ENCODE data around the gene U2SURP. TPM values are rescaled to one million over a fixed set of nuclear protein-coding genes. Genes with fewer than 3 reads are reported as not detected.
"Not testable (repeated sequence)": the region's sequence is repeated elsewhere in the genome, so short reads cannot be mapped to it uniquely, and the experiment has no call there.

Gene U2SURP
- total RNA-seq, 2 donors from 2014 or later: 26.3 to 33.7 TPM

DNA sequence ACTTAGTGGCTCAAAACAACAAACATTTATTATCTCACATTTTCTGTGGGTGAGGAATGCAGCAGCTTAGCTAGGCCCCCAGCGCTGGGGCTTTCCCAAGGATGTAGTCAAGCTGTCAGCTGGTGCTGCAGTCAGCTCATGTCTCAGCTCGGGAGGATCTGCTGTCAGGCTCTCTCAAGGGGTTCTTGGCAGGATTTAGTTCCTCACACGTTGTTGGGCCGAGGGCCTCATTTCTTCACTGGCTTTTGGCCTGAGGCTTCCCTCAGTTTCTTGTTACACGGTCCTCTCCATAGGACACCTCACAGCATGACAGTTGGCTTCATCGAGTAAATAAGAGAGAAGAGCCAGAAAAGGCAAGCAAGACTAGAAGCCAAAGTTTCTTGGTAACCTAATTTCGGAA is 13.7 kb upstream of the U2SURP start:
- Histone ChIP-seq H3K36me3 (no peaks in the 10 kb centered on the region), H3K4me1 (peaks cover 0 to 11% of the 10 kb centered on the region in 2 donors), H3K27ac (peak overlapping the region; percentile 36 to 73), H3K9me3 (no peaks in the 10 kb centered on the region), H3K27me3 (no peaks in the 10 kb centered on the region), H3K4me3 (no peak overlapping the region)
- DNase-seq (ENCODE audit: low spot score): no peak
- TF ChIP-seq, protein P1, sequence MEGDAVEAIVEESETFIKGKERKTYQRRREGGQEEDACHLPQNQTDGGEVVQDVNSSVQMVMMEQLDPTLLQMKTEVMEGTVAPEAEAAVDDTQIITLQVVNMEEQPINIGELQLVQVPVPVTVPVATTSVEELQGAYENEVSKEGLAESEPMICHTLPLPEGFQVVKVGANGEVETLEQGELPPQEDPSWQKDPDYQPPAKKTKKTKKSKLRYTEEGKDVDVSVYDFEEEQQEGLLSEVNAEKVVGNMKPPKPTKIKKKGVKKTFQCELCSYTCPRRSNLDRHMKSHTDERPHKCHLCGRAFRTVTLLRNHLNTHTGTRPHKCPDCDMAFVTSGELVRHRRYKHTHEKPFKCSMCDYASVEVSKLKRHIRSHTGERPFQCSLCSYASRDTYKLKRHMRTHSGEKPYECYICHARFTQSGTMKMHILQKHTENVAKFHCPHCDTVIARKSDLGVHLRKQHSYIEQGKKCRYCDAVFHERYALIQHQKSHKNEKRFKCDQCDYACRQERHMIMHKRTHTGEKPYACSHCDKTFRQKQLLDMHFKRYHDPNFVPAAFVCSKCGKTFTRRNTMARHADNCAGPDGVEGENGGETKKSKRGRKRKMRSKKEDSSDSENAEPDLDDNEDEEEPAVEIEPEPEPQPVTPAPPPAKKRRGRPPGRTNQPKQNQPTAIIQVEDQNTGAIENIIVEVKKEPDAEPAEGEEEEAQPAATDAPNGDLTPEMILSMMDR (IDR thresholded peaks at IDR 0.05): no peak

DNA sequence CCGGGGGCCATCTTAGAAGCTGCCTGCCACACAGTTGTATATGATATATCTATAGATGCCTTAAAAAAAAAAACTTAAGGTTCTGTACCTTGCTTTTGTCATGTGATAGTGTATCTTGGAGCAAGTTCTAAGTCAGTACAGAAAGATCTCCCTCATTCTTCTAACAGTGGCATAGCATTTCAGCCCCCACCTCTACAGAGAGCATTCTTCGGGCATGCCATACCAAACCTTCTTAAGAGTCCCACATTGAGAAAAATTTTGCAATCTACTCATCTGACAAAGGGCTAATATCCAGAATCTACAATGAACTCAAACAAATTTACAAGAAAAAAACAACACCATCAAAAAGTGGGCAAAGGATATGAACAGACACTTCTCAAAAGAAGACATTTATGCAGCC is 13.1 kb upstream of the U2SURP start:
- H3K27me3 ChIP-seq; DNase-seq (ENCODE audit: low spot score); H3K9me3 ChIP-seq; H3K4me3 ChIP-seq; H3K36me3 ChIP-seq: not testable (repeated sequence)
- Histone ChIP-seq H3K27ac (peak overlapping the region; percentile 36 to 73), H3K4me1 (peaks cover 0 to 11% of the 10 kb centered on the region in 2 donors)

DNA sequence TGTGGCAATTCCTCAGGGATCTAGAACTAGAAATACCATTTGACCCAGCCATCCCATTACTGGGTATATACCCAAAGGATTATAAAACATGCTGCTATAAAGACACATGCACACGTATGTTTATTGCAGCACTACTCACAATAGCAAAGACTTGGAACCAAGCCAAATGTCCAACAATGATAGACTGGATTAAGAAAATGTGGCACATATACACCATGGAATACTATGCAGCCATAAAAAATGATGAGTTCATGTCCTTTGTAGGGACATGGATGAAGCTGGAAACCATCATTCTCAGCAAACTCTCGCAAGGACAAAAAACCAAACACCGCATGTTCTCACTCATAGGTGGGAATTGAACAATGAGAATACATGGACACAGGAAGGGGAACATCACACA is 12.5 kb upstream of the U2SURP start:
- H3K27me3 ChIP-seq; H3K4me3 ChIP-seq; DNase-seq (ENCODE audit: low spot score); H3K27ac ChIP-seq; H3K9me3 ChIP-seq; H3K36me3 ChIP-seq: not testable (repeated sequence)
- H3K4me1 ChIP-seq: peaks cover 0 to 11% of the 10 kb centered on the region in 2 donors

DNA sequence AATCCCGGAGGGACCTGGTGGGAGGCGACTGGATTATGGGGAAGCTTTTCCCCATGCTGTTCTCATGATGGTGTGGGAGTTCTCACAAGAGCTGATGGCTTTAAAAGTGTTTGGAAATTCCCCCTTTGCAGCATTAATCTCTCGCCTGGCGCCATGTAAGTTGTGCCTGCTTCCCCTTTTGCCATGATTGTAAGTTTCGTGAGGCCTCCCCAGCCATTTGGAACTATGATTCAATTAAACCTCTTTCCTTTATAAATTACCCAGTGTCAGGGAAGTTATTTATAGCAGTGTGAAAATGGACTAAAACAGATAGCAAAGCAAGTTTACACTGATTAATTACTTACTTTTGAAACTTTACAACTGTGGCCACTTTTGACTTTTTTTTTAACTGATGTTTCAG is 10.6 kb upstream of the U2SURP start:
- no peaks in the 10 kb centered on the region for H3K27me3 ChIP-seq
- TF ChIP-seq, protein P1 (IDR thresholded peaks at IDR 0.05): no peak
- no peak overlapping the region for H3K27ac ChIP-seq
- DNase-seq (ENCODE audit: low spot score): no peak
- peaks cover 0 to 11% of the 10 kb centered on the region in 2 donors for H3K4me1 ChIP-seq
- H3K9me3 ChIP-seq: no peaks in the 10 kb centered on the region
- no peak overlapping the region for H3K4me3 ChIP-seq
- no peaks in the 10 kb centered on the region for H3K36me3 ChIP-seq

DNA sequence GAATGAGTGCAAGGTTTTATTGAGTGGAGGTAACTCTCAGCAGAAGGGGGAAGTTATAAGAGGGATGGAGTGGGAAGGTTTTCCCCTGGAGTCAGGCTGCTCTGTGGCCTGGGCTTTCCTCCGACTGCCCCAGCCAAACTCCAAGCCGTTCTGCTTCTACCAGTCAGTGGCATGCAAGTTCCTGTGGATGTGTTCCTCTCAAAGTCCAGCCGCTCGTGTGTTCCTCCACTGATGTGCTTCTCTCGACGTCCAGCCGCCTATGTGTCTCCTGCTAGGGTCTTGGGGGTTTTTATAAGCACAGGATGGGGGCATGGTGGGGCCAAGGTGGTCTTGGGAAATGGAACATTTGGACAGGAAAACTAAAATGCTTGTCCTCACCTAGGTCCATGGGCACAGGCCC is 9.0 kb upstream of the U2SURP start:
- no peak for DNase-seq (ENCODE audit: low spot score)
- Histone ChIP-seq H3K27me3 (no peaks in the 10 kb centered on the region), H3K4me1 (peaks cover 0 to 6% of the 10 kb centered on the region in 2 donors), H3K36me3 (no peaks in the 10 kb centered on the region), H3K9me3 (no peaks in the 10 kb centered on the region), H3K4me3 (no peak overlapping the region), H3K27ac (no peak overlapping the region)
- TF ChIP-seq, protein P1 (IDR thresholded peaks at IDR 0.05): no peak

DNA sequence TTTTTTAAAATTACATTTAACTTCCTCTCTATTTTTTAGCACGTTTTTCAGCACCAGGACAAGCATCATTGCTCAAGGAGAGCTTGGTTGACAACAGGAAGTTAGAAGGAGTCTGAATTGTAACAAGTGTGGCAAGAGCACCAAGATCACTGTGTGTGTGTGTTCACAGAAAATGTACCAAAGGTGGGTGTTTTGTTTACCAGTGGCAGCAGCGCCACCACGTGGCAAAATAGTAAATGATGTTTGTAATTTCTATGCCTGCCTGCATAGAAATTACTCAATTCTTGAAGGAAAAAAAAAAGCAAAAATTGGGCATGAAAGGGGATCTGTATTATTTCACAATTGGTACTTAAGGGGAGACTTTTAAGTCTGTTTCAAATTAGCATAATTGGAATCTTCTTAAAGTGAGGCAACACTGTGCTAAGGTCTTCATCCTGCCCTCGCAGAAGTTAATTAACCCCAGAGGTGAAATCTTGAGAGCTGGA is 7.4 kb upstream of the U2SURP start:
- Histone ChIP-seq H3K9me3 (no peaks in the 10 kb centered on the region), H3K27ac (no peak overlapping the region), H3K4me1 (no peaks in the 10 kb centered on the region), H3K4me3 (no peak overlapping the region), H3K36me3 (no peaks in the 10 kb centered on the region), H3K27me3 (no peaks in the 10 kb centered on the region)
- TF ChIP-seq, protein P1 (IDR thresholded peaks at IDR 0.05): peak; percentile 57 to 81
- peak; percentile 80 for DNase-seq (ENCODE audit: low spot score)

DNA sequence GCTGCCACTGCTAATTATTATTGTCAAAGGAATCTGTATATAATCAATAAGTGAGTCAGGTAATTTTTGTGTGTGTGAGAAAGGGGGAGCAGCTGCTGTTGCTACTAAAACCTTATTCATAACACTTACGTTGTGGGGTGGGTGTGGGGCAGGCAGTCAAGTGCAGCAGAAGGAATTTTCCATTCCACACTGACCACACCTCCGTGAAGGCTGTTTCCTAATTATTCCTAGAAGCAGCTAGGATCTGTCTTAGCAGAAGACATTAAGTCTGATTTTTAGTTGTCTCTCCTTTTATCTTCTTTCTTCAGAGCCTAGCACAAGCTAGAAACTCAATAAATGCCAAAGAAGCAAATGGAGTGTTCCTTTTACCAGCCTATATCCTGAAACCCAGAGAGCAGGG is 4.0 kb upstream of the U2SURP start:
- H3K27ac ChIP-seq: no peak overlapping the region
- H3K9me3 ChIP-seq: no peaks in the 10 kb centered on the region
- DNase-seq (ENCODE audit: low spot score): no peak

More for the DNA sequence above, 4.0 kb upstream of the U2SURP start:
- no peaks in the 10 kb centered on the region for H3K36me3 ChIP-seq
- no peaks in the 10 kb centered on the region for H3K27me3 ChIP-seq
- TF ChIP-seq, protein P1 (IDR thresholded peaks at IDR 0.05): no peak
- H3K4me3 ChIP-seq: no peak overlapping the region
- peaks cover 0 to 19% of the 10 kb centered on the region in 2 donors for H3K4me1 ChIP-seq
